ENCODE results near the gene TMEM52.
A peak's percentile ranks its signal among the peaks of the same experiment; 100 is the strongest.
"Not testable (repeated sequence)": the region's sequence is repeated elsewhere in the genome, so short reads cannot be mapped to it uniquely, and the experiment has no call there.

TMEM52 gene

GRCh38 chr1:1889090-1889750 lies 29.9 kb downstream of the TMEM52 start:
- H3K4me3 ChIP-seq (ENCODE audit: low read depth, low read length): peak overlapping the region; percentile 92
- no peak for TF ChIP-seq CTCF (IDR thresholded peaks at IDR 0.05; ENCODE audit: insufficient read depth, low read depth, low read length, missing control alignments)
- no peak for DNase-seq (ENCODE audit: low read depth)

- not testable (repeated sequence) for H3K4me3 ChIP-seq (ENCODE audit: low read depth, low read length); DNase-seq (ENCODE audit: low read depth)
Measured at GRCh38 chr1:1883890-1884289, 35.2 kb downstream of the TMEM52 start.

- no peak for TF ChIP-seq CTCF (IDR thresholded peaks at IDR 0.05; ENCODE audit: insufficient read depth, low read depth, low read length, missing control alignments)
- H3K4me3 ChIP-seq (ENCODE audit: low read depth, low read length): no peak overlapping the region
- no peak for DNase-seq (ENCODE audit: low read depth)
Measured at GRCh38 chr1:1883092-1883873, 35.8 kb downstream of the TMEM52 start.

GRCh38 chr1:1881727-1882126 lies 37.4 kb downstream of the TMEM52 start:
- H3K4me3 ChIP-seq (ENCODE audit: low read depth, low read length): no peak overlapping the region
- DNase-seq (ENCODE audit: low read depth): no peak
- no peak for TF ChIP-seq CTCF (IDR thresholded peaks at IDR 0.05; ENCODE audit: insufficient read depth, low read depth, low read length, missing control alignments)

GRCh38 chr1:1880617-1881312 lies 38.3 kb downstream of the TMEM52 start:
- TF ChIP-seq CTCF (IDR thresholded peaks at IDR 0.05; ENCODE audit: insufficient read depth, low read depth, low read length, missing control alignments): no peak
- H3K4me3 ChIP-seq (ENCODE audit: low read depth, low read length): no peak overlapping the region

GRCh38 chr1:1879942-1880341 lies 39.1 kb downstream of the TMEM52 start:
- H3K4me3 ChIP-seq (ENCODE audit: low read depth, low read length): no peak overlapping the region
- TF ChIP-seq CTCF (IDR thresholded peaks at IDR 0.05; ENCODE audit: insufficient read depth, low read depth, low read length, missing control alignments): no peak
- DNase-seq (ENCODE audit: low read depth): no peak

More at GRCh38 chr1:1880617-1881312, 38.3 kb downstream of the TMEM52 start:
- no peak for DNase-seq (ENCODE audit: low read depth)

- H3K4me3 ChIP-seq (ENCODE audit: low read depth, low read length): no peak overlapping the region
- TF ChIP-seq CTCF (IDR thresholded peaks at IDR 0.05; ENCODE audit: insufficient read depth, low read depth, low read length, missing control alignments): no peak
- no peak for DNase-seq (ENCODE audit: low read depth)
Measured at GRCh38 chr1:1877865-1878436, 41.1 kb downstream of the TMEM52 start.
